Astrocyte of the cerebellum (primary cell): ENCODE results near the gene UNC5CL.

Experiments
- DNase-seq: peaks from one replicate; pipeline ENCODE4 v3.0.0-alpha.2; 2011; ENCODE audit warnings: low read depth
- H3K4me3 ChIP-seq: 2 replicates; pipeline ENCODE4 v1.5.1; 2011; ENCODE audit warnings: mild to moderate bottlenecking, low read depth, low read length, moderate library complexity
- CTCF ChIP-seq: IDR thresholded peaks from 2 replicates; pipeline ENCODE4 v1.5.1; 2012; ENCODE audit warnings: low read length, low read depth, moderate library complexity, mild to moderate bottlenecking; ENCODE audit errors: missing control alignments
- in situ Hi-C: cut with HindIII; loops from 2 replicates; pipeline ENCODE4 v1.10.0; 2017; ENCODE audit warnings: low sequenced_read_pairs

UNC5CL gene

GRCh38 chr6:41049955-41050354 is 10.9 kb upstream of the UNC5CL start:
- DNase-seq = no peak
- in situ Hi-C loops = loop anchor here (25.0 kb wide), 1 partner anchor 1688 kb away; no protein-coding TSS in a partner anchor
- no peak for TF ChIP-seq CTCF
- no peak overlapping the region for H3K4me3 ChIP-seq

GRCh38 chr6:41049521-41049920 is 10.5 kb upstream of the UNC5CL start:
- H3K4me3 ChIP-seq = no peak overlapping the region
- in situ Hi-C loops = no loop called here
- no peak for DNase-seq
- TF ChIP-seq CTCF = no peak

GRCh38 chr6:41047745-41048732 is 9.0 kb upstream of the UNC5CL start:
- TF ChIP-seq CTCF = no peak
- in situ Hi-C loops = no loop called here
- H3K4me3 ChIP-seq = no peak overlapping the region
- no peak for DNase-seq

- H3K4me3 ChIP-seq = no peak overlapping the region
- TF ChIP-seq CTCF = no peak
- DNase-seq = no peak
- in situ Hi-C loops = no loop called here
These were observed 8.3 kb upstream of the UNC5CL start for GRCh38 chr6:41047306-41047705.

GRCh38 chr6:41046084-41046483 is 7.1 kb upstream of the UNC5CL start:
- in situ Hi-C loops = no loop called here
- DNase-seq = no peak
- no peak for TF ChIP-seq CTCF
- no peak overlapping the region for H3K4me3 ChIP-seq

GRCh38 chr6:41045664-41046063 is 6.6 kb upstream of the UNC5CL start:
- TF ChIP-seq CTCF = no peak
- in situ Hi-C loops = no loop called here
- H3K4me3 ChIP-seq = no peak overlapping the region
- DNase-seq = no peak
